Limb (tissue), 2 donors: ENCODE results near the gene SEBOX.
A peak's percentile ranks its signal among the peaks of the same experiment; 100 is the strongest.

Experiments used
- DNase-seq, 2 donors: peaks; one replicate each; pipeline ENCODE4 v3.0.0-alpha.2; 2016; ENCODE audit errors: extremely low spot score in 2 of 2

SEBOX gene, protein sequence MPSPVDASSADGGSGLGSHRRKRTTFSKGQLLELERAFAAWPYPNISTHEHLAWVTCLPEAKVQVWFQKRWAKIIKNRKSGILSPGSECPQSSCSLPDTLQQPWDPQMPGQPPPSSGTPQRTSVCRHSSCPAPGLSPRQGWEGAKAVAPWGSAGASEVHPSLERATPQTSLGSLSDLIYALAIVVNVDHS

DNA sequence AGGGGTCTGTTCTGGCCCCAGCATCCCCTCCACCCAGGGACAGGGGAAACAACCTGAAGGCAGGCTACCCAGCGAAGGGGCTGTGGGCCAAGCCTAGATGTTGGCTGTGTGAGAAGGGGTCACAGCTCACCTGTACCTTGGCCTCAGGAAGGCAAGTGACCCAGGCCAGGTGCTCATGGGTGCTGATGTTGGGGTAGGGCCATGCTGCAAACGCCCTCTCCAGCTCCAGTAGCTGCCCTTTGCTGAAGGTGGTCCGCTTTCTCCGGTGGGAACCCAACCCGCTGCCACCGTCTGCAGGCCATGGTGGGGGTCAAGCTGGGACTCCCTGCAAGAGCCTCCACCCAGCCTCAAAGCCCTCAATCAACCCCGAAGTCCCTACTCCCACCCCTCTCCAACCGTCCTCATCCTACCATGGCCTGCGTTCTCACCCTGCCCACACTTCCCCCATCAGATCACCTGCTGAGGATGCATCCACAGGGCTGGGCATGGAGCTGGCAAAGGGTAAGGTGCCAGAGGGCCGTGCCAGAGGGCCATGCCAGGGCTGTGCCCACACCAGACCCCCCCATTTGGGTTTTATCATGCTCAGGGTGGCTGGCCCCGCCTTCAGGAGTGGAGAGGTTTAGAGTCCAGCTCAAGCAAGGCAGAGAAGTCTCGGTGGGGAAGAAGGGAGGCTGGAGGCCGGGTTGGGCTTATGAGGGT is at the start of gene SEBOX:
Gene SEBOX, minus strand, starts transcription at position 535 of the 699 bp plus-strand sequence. Its CDS starts 48 bp downstream, at position 487.
- DNase-seq = no peak

DNA sequence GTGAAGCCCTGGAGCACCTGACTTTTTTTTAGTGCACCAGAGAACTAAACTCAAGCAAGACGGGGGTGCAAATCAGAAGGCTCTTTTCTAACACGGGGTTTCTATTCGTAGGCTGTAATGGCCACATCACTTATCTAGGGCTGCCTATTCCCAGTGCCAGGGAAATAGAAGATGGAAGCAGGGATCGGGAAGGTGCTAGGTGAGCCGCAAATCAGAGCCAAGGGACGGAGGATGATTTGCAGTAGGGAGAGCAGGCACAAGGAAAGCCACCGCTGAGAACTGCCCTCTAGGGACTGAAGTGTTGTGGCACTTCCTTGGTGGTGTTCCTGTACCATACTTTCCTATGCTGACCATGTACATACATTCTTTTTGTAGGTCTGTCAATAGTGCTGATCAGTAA is 48.8 kb upstream of the SEBOX start:
- DNase-seq = no peak

DNA sequence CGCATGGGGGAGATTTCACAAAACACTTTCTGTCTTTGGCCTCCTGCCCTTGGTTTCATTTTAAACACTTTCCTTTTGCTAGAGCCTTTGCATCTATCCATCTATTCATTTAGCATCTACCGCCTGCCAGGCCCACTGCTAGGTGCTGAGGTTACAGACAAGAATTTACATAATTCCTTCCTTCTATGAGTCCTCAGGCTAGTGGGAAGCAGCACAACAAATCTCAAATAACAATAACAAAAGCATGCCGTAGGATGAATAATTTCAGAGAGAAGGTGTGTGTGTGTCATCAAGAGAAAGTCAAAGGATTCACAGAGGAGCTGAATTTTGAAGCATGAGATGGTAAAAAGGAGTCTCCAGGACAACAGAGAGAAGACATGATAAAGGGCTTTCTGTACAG is 47.1 kb upstream of the SEBOX start:
- DNase-seq = no peak

DNA sequence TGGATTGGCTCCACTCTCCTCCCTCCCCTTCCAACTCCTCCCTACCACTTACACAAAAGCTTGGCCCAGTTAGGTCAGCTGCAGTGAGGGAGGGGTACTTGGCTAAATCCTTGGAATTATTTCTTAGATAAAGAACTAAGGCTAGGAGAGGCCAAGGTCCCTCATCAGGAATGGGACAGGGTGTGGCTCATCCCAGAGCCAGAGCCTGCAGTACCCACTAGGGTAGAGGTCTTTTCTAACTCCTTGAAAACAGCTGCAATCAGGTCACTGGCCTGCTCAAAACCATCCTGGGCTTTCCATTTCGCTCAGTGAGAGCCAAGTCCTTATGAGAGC is 42.9 kb upstream of the SEBOX start:
- no peak for DNase-seq

DNA sequence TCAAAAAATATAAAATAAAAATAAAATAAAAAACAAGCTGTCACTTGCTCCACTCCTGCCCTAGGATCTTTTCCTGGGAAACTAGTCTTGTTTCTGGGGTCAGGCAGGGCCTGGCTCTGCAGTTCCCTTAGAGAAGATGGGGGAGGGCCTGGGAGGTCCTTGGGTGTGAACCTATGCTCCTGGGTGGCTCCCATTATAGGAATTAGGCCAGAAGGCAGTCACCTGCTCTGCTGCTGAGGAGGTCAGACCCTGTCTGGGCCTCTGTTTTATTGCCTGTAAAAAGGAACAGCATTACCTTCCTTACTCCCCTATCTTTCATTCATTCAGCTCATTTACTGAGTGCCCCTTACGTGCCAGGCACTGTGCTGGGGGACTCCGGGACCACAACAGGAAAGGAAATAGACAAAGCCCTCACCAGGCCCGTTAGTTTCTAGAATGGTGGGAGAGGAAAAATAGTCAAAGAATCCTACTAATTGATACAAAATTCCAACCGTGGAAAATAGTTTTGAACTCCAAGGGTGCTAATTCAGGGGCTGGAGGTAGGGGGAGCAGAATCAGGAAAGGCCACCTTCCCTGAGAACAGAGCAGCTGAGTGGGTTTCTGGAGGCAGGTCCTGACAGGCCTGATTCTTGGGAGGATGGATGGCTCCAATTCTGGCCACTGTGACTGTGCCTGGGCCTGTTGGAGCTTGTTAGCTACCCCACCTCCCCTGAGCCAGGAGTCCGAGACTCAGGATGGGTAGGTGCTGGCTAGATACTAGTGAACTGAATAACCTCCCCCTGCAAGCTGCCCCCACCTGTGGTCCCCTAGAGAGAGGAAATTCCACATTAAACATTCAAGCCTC is 42.4 kb upstream of the SEBOX start:
- DNase-seq = no peak

DNA sequence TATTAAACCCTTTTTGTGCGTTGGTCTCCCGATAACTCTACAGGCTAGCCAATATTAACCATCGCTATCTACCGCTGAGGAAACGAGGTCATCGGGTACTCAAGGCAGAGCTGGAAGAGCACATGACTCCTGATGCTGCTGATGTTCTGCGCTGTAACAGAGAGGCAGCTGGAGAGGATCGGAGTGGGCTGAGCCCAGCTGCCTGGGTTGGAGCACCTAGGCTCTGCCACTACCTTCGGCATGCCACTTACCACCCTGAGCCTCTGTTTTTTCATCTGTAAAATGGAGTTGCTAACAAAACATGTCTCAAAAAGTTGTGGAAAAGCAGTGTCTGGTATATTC is 41.4 kb upstream of the SEBOX start:
- DNase-seq = no peak

DNA sequence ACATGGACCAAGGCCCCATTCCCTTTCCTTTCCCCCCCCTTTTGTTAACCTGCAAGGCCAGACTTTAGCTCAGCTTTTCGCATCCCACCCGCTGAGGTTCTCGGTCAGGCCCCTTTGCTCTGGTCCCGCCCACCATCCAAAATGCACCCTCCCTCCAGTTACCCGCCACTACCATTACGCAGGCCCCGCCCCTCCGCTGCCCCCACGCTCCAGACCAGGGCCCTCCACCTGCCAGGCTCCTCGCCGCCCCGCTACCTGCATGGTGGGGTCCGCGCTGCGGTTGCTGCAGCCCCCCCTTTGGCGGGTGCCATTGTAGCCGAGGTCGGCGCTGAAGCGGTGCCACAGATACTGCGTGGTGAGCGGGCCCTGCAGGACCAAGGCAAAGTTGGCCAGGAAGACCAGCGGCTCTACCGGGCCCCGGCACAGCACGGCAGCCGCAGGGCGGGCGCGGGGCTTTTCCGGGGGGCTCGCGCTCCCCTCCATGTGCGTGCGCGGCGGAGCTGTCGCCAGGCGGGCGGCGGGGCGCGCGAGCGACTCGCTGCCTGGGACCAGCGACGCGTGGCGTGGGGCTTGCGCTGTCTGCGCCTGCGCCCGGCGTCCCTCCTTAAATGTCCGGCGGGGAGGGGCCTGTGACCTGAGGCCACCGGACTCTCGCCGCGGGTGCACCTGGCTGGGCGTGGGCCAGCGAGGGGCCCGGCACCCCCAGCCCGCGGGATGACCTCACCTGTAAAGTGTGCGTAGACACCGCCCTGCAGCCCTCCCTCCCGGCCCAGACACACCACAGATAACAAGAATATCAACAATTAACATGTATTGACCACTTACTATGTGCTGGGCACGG is 40.9 kb upstream of the SEBOX start, which contains the start of gene SLC46A1:
Gene SLC46A1, minus strand, starts transcription at position 581 of the 841 bp plus-strand sequence. Its CDS starts 98 bp downstream, at position 483.
- peak; percentile 32 to 80 for DNase-seq

DNA sequence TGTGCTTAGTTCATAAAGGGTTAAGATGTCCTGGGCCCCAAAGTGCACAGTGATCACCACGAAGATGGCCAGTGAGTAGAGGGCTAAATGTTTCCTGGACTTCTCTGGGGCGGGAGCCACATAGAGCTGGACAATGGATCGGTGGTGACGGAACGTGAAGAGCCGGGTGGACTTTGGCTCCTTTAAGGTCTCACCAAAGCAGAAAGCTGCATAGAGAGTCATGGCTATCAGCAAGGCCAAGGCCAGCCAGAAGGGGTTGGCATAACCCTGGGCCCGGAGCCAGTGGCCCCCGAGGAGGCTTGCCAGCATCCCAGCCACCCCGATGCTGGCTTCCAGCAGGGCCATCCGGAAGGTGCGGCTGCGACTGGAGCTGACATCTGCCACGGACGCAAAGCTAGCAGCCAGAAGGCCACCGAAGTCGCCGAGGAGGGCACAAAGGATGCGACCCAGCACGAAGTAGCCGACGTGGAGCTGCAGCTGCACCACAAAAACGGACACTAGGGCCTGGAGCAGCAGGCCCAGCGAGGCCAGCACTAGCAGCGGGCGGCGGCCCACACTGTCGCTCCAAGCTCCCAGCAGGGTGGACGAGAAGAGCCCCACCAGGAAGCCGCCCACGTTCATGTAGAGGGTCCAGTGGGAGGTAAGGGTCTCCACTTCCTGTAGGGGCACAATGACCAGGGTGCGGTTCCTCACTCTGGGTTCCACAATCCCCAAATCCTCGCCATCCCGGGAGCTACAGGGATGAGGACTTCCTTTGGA is 40.0 kb upstream of the SEBOX start:
- DNase-seq = no peak

DNA sequence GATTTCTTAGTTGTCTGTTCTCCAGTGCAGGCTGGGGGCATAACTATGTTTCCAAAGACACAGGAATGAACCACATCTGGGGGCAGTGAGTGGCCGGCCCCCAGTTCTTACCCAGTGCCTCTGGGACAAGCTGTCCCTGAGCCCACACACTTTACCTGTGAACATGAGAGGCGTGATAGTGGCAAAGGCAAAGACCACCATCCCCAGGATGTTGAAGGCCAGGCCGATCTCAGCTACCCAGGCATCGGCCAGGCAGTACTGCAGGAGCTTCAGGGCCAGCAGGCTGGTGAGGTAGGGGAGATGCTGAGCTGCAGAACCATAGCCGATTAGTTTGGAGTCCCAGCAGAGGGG is 39.4 kb upstream of the SEBOX start:
- DNase-seq = no peak

DNA sequence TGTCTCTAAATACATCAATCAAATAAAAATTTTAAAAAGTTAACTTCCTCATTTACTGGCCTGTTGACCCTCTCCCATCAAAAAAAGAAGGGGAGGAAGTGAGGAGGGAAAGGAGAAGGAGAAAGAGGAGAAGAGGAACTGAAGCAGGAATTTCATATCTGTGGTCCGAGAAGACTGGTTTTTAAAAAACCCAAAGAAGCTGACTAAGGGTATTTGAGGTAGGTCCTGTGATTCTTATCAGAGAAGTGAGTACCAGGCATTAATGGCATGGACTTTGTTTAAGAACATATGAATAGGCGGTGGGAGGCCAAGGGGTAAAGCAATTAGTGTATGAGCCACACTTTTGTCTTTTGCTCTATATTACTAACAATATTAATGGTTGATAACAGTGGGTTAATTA is 39.0 kb upstream of the SEBOX start:
- DNase-seq = no peak

DNA sequence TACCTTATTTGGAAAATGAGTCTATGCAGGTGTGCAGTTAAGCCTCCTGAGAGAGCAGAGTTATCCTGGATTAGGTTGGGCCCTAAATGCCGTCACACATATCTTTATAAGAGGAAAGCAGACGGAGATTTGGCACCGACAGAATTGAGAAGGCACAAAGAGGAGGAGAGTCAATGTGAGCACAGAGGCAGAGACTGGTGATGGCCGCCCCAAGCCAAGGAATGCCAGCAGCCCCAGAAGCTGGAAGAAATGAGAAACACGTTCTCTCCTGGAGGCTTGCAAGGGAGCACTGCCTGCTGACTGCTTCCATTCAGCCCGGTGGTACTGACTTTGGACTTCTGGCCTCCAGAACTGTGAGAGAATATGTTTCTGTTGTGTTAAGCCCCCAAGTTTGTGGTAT is 37.8 kb upstream of the SEBOX start:
- no peak for DNase-seq

DNA sequence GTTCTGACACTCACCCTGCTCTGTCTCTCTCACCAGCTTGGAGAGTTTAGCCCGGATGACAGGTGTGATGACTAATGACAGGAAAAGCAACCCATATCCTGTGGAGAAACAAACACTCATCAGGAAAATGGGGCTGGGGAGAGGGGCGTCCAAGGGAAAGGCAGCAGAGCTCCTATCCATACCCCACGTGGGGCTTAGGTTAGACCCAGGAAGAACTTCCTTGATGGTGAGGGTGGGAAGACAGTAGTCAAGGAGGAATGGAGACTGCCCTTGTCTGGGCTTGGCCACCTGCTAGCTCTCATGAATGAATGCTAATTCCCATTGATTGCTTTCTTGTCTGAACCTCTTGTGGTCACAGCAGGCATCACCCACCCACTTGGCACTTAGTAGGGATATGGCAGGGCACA is 37.2 kb upstream of the SEBOX start:
- no peak for DNase-seq

DNA sequence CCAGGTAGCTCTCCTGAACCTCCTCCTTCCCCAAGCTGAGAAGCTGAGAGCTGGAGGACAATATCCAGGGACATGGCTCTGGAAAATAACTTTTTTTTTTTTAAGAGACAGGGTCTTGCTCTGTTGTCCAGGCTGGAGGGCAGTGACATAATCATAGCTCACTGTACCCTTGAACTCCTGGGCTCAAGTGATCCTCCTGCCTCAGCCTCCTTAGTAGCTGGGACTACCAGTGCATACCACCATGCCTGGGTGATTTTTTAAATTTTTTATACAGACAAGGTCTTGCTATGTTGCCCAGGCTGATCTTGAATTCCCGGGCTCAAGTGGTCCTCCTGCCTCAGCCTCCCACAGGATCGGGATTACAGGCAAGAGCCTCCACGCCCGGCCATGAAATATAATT is 34.8 kb upstream of the SEBOX start:
- no peak for DNase-seq

DNA sequence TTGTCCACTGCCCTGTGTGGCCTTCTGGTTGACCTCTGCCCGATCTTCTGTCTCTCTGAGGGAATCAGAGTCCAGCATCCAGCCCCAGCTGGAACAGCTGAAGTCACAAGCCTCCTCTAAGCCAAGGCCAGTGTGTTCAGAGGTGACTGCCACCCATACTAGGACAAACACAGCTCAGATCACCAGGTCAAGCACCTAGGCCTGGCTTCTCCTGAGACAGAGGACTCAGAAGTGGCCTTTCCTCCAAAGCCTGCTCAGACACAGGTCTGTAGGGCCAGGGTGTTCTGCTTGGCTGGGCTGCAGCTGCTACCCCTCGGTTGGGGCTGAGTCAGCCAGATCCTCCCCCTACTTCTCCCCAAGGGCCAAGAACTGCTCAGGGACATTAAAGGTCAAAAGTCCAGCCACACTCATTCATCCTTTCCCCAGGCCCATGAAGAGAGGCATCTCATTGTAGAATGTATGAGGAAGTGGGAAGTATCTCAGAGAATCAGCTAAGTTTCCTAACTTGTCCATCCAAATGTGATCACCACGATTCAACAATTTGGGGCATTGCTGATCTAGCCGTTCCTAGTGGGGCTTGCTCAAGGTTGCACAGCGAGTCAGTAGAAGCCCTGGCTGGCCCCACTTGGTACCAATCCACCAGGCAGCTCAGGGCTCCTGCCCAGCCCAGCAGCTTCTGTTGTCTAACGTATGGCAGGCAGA is 33.4 kb upstream of the SEBOX start:
- no peak for DNase-seq

DNA sequence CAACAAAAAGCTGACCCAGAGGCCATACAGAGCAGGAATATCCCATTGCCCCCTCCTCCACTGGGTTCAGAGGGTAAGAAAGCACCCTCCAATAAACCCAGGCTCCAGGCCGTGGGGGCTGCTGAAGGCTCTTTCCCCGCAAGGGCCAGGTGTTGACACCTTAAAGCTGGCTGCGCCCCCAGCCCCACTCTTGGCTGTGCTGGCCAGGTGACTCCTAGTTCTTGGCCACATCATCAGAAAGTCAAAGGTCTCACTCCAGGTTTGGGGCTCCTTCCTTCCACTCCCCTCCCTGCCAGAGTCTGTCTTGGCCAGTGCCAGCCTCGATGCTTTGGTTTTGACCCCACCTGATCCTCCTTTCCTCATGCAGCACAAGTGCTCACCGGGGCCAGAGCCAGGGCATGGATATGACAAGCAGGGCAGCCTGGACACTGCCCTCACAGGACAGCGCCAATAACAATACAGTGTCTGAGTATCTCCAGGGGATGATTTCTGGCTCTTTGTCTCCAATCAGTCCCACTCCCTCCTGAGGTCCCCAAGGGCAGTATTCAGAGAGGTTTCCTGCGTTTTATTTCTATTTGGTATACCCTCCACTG is 32.8 kb upstream of the SEBOX start:
- DNase-seq = no peak

DNA sequence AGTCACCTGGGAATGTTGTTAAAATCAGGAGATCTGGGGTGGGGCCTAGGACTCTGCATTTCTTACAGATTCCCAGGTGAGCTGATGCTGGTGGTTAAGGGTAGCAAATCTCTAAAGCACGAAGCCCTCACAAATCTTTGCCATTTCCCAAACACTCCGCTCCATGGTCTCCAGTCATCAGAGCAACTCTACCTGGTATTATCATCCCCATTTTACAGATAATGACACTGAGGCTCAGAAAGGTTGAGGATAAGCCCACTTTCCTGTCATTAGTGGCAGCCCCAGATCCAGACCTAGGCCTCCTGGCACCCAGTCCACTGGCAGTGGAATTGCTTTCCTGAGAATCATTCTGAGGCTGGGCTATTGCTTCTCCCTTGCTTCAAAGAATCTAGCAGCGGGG is 32.3 kb upstream of the SEBOX start:
- DNase-seq = no peak

DNA sequence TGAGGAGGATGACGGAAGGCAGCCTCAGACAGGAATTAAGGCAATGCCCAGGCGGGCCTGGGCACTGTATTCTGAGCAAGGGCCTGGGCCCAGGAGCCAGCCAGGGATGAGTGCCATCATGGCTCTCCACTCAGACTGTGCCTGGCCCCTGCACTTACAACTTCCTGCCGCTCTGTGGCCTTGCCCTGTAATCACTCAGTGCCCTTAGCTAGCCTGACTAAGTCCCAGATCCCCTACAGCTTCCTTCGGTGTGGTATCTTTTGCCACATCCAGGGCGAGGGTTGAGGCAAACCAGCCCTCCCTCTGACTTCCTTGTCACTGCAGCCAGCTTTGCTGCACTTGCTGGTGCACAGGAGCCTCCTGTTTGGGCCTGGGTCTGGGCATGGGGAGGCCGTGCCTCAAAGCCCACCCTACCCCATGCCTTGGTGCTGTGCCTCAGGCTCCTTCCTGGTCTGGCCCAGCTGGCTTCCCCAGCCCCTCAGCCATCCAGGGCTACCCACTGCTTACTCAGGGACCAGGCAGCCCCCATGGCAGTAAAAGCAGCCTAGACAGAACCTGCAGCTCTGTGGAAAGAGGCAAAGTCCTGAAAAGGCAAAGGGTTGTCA is 31.7 kb upstream of the SEBOX start:
- DNase-seq = no peak

DNA sequence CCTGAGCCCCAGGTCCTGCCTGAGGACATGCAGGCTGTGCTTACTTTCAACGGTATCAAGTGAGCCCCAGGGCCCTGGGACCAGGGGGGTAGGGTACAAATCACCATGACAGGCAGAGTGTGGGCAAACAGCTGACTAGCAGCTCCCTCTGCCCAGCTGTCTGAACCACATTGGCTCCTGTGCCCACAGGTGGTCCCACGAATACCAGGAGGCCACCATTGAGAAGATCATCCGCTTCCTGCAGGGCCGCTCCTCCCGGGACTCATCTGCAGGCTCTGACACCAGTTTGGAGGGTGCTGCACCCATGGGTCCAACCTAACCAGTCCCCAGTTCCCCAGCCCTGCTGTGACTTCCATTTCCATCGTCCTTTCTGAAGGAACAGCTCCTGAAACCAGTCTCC is 31.0 kb upstream of the SEBOX start:
- DNase-seq = no peak

DNA sequence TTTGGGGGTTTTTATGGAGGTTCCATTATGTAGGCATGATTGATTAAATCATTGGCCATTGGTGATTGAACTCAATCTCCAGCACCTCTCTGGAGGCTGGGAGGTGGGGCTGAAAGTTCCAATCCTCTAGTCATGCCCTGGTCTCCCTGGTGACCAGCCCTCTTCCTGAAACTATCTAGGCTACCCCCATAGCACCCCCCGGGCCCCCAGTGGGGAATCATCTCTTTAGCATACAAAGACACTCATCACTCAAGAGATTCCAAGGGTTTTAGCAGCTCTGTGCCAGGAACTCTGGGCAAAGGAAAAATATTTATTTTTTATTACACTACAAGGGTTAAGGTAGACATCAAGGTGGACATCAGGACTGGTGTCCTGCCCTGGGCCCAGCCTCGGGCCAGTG is 30.4 kb upstream of the SEBOX start:
- DNase-seq = no peak
